Esophagus squamous epithelium (tissue), 4 donors: ENCODE data around the gene ANXA2.

Experiments
- CTCF ChIP-seq, 6 experiments: fragments of 450-650 bp in 4 of 6; fragments of 200-600 bp in 2 of 6; sonication (generic) in 2 of 6; IDR thresholded peaks; one replicate each; pipeline ENCODE4 v1.5.1; 2016 to 2019; ENCODE audit warnings: antibody characterized with exemption in 6 of 6, mild to moderate bottlenecking in 4 of 6, moderate library complexity in 4 of 6
- POLR2A ChIP-seq, 4 donors: fragments of 450-650 bp; IDR thresholded peaks; one replicate each; pipeline ENCODE4 v1.6.1; 2017; ENCODE audit warnings: antibody characterized with exemption in 4 of 4, mild to moderate bottlenecking in 4 of 4, moderate library complexity in 3 of 4

DNA sequence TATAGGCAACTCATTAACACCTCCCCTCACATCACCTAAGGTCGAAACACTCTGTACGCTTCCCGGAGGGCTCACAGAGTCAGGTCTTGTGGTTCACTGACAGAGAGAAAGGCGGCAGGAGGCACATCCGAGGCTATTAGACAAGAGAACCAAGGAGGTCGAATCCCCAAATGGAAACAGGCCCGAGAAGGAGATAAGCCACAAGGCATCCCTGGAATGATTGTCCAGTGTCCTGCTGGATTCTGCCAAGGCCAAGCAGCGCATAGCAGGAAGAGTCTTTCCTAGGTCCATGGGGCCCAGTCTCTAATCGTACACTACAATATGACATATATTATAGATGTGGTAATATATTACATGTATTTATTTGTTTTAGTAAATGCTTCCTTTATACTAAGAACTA lies 58.5 kb downstream of the ANXA2 start:
- no peak for TF ChIP-seq POLR2A (IDR thresholded peaks at IDR 0.05)
- no peak for TF ChIP-seq CTCF (IDR thresholded peaks at IDR 0.05)
